Naive thymus-derived CD4-positive, alpha-beta T cell (primary cell): Measurements from ENCODE around the gene ARHGAP12. TPM values are rescaled to one million over a fixed set of nuclear protein-coding genes. Genes with fewer than 3 reads are reported as not detected.

ENCODE experiments used
- ATAC-seq: fragments of 150-1000 bp; cut with Tn5 transposase; 2 replicates; pipeline ENCODE4 v1.10.0; 2021; ENCODE audit warnings: mild to moderate bottlenecking, moderate library complexity
- CTCF ChIA-PET: fragments of 350-600 bp; sonication (Branson Sonifier 250); formaldehyde crosslinking; loops from one replicate; lab custom pipeline; 2021; ENCODE audit warnings: antibody characterized with exemption; lab: Charles Lee
- POLR2A ChIA-PET: fragments of 350-600 bp; sonication (Branson Sonifier 250); formaldehyde crosslinking; loops from one replicate; lab custom pipeline; 2021; ENCODE audit warnings: antibody characterized with exemption, inconsistent platforms; lab: Charles Lee
- DNase-seq, 9 donors: peaks; one replicate each; pipeline versions ENCODE4 v3.0.0 to v3.0.0-alpha.2; 2020 to 2022; ENCODE audit warnings: mixed read lengths in 1 of 9
- H3K27ac ChIP-seq: one replicate; pipeline ENCODE4 v1.7.0; 2013; ENCODE audit warnings: mild to moderate bottlenecking, low read depth, low read length, moderate library complexity
- H3K27me3 ChIP-seq, 2 donors: one replicate each; pipeline ENCODE4 v1.7.0; 2013; ENCODE audit warnings: low read length in 2 of 2, mild to moderate bottlenecking in 2 of 2, moderate library complexity in 2 of 2; ENCODE audit not compliant: control insufficient read depth in 2 of 2, insufficient read depth in 2 of 2
- H3K36me3 ChIP-seq, 3 experiments: 1 replicate in 2 of 3; 2 replicates in 1 of 3; pipeline ENCODE4 v1.7.0; 2013; ENCODE audit warnings: low read length in 3 of 3, mild to moderate bottlenecking in 3 of 3, moderate library complexity in 1 of 3; ENCODE audit not compliant: insufficient read depth in 3 of 3, control insufficient read depth in 2 of 3
- H3K4me1 ChIP-seq, 2 donors: one replicate each; pipeline ENCODE4 v1.7.0; 2013; ENCODE audit warnings: low read length in 2 of 2, mild to moderate bottlenecking in 2 of 2, moderate library complexity in 1 of 2; ENCODE audit not compliant: control insufficient read depth in 2 of 2, insufficient read depth in 2 of 2
- H3K4me3 ChIP-seq: 2 replicates; pipeline ENCODE4 v1.7.0; 2013; ENCODE audit warnings: mild to moderate bottlenecking, low read length
- H3K9me3 ChIP-seq, 3 experiments: 1 replicate in 2 of 3; 2 replicates in 1 of 3; pipeline ENCODE4 v1.7.0; 2013; ENCODE audit warnings: low read length in 3 of 3; ENCODE audit not compliant: control insufficient read depth in 2 of 3
- H3K27ac Mint-ChIP-seq, 9 donors: one replicate each; pipeline ENCODE4 v1.8.0; 2020 to 2022; ENCODE audit warnings: mixed read lengths in 9 of 9, mild to moderate bottlenecking in 8 of 9, moderate library complexity in 5 of 9, inconsistent platforms in 2 of 9
- H3K27me3 Mint-ChIP-seq, 5 donors: one replicate each; pipeline ENCODE4 v1.8.0; 2021 to 2022; ENCODE audit warnings: mixed read lengths in 5 of 5, mild to moderate bottlenecking in 1 of 5
- H3K36me3 Mint-ChIP-seq, 5 donors: one replicate each; pipeline ENCODE4 v1.8.0; 2020 to 2022; ENCODE audit warnings: mixed read lengths in 5 of 5, mild to moderate bottlenecking in 3 of 5, inconsistent platforms in 1 of 5
- H3K4me1 Mint-ChIP-seq, 7 donors: one replicate each; pipeline ENCODE4 v1.8.0; 2020 to 2022; ENCODE audit warnings: mixed read lengths in 7 of 7, mild to moderate bottlenecking in 3 of 7, inconsistent platforms in 1 of 7
- H3K4me3 Mint-ChIP-seq, 10 donors: one replicate each; pipeline ENCODE4 v1.8.0; 2020 to 2022; ENCODE audit warnings: mild to moderate bottlenecking in 10 of 10, mixed read lengths in 10 of 10, moderate library complexity in 6 of 10, inconsistent platforms in 2 of 10
- H3K9me3 Mint-ChIP-seq, 11 donors: one replicate each; pipeline ENCODE4 v1.8.0; 2020 to 2022; ENCODE audit warnings: mixed read lengths in 11 of 11, mild to moderate bottlenecking in 4 of 11, inconsistent platforms in 1 of 11, moderate library complexity in 1 of 11
- intact Hi-C, 2 donors: fragments of 100-400 bp; cut with micrococcal nuclease; formaldehyde crosslinking; loops; one replicate each; pipeline ENCODE4 v1.15.1; 2023
- polyA plus RNA-seq, 2 donors: library from polyadenylated mRNA; unstranded; fragments of 300-500 nt; fragmentation: Illumina TruSeq; gene quantifications; one replicate each; pipeline ENCODE4 v1.2.3, GENCODE V29; 2021
- total RNA-seq, 6 experiments: library from RNA in 5 of 6; stranded (reverse) in 5 of 6; gene quantifications; 1 replicate in 5 of 6; 2 replicates in 1 of 6; pipeline ENCODE4 v1.2.3 and lab custom pipeline; 2021 to 2026

Gene ARHGAP12
- 10 to 100 TPM; 10.6 to 34.6 (median 31.4) TPM for total RNA-seq
- 10 to 100 TPM; 10.5 to 11.9 TPM for polyA plus RNA-seq
- 87.5 reads per million, percentile 82 among the genes with 10 or more reads in this experiment for total RNA-seq (lab: John Stamatoyannopoulos, UW)

GRCh38 chr10:31928549-31929260 is at the start of gene ARHGAP12:
Gene ARHGAP12, minus strand, starts transcription at chr10:31928831. Its CDS starts 19,976 bp downstream, at chr10:31908855.
- Mint-ChIP-seq H3K9me3 (no peaks in the 10 kb centered on the region), H3K4me3 (peak within 1 kb of the TSS; percentile 73 to 95 (median 92)), H3K27me3 (peaks cover 0 to 9% (median 0%) of the 10 kb centered on the region in 5 donors), H3K4me1 (peaks cover 30 to 51% (median 47%) of the 10 kb centered on the region in 7 donors), H3K27ac (peak within 1 kb of the TSS; percentile 66 to 93 (median 86)), H3K36me3 (peaks cover 0 to 2% (median 0%) of the 10 kb centered on the region in 5 donors)
- ATAC-seq = peak; percentile 87
- peak; percentile 76 to 90 (median 85) for DNase-seq
- H3K4me3 ChIP-seq = peak within 1 kb of the TSS; percentile 90
- peaks cover 10% of the 10 kb centered on the region in 2 donors for H3K4me1 ChIP-seq
- H3K27me3 ChIP-seq = no peaks in the 10 kb centered on the region
- CTCF ChIA-PET = no interaction called here
- H3K9me3 ChIP-seq = no peaks in the 10 kb centered on the region
- POLR2A ChIA-PET = interaction anchor here (1.2 to 1.4 kb wide), 3 partner anchors 10 to 449 kb away, joined by 3 to 4 read pairs (median 3); no protein-coding TSS in a partner anchor
- peak within 1 kb of the TSS; percentile 84 for H3K27ac ChIP-seq
- peaks cover 0 to 11% (median 0%) of the 10 kb centered on the region in 3 experiments for H3K36me3 ChIP-seq
- intact Hi-C loops = loop anchor here (1.0 to 10.0 kb wide), 20 partner anchors 20 to 1584 kb away; partner anchors contain the start of genes ZEB1 (in 2 of the 2), KIF5B (in 1 of the 2), MAP3K8 (in 1 of the 2) and MTPAP (in 1 of the 2)

- H3K27ac ChIP-seq = no peak overlapping the region
- H3K4me3 Mint-ChIP-seq = peak overlapping the region in 1 of 10 donors; percentile 41
- H3K9me3 ChIP-seq = no peaks in the 10 kb centered on the region
- DNase-seq (no peak), ATAC-seq (no peak)
- H3K4me1 ChIP-seq = peaks cover 7 to 18% of the 10 kb centered on the region in 2 donors
- no peak overlapping the region for H3K4me3 ChIP-seq
- peaks cover 0 to 6% (median 0%) of the 10 kb centered on the region in 11 donors for H3K9me3 Mint-ChIP-seq
- intact Hi-C loops = no loop called here
- peaks cover 0 to 6% (median 0%) of the 10 kb centered on the region in 5 donors for H3K27me3 Mint-ChIP-seq
- H3K36me3 ChIP-seq = no peaks in the 10 kb centered on the region
- no peaks in the 10 kb centered on the region for H3K27me3 ChIP-seq
- H3K27ac Mint-ChIP-seq = no peak overlapping the region
- CTCF ChIA-PET = no interaction called here
- POLR2A ChIA-PET = no interaction called here
- peaks cover 0 to 5% (median 2%) of the 10 kb centered on the region in 5 donors for H3K36me3 Mint-ChIP-seq
- peaks cover 24 to 34% (median 28%) of the 10 kb centered on the region in 7 donors for H3K4me1 Mint-ChIP-seq
Observed at GRCh38 chr10:31978156-31978483, 49.5 kb upstream of the ARHGAP12 start.

GRCh38 chr10:31977440-31978155 is 49.0 kb upstream of the ARHGAP12 start:
- H3K27me3 Mint-ChIP-seq = peaks cover 0 to 6% (median 0%) of the 10 kb centered on the region in 5 donors
- H3K4me1 Mint-ChIP-seq = peaks cover 24 to 34% (median 28%) of the 10 kb centered on the region in 7 donors
- peaks cover 7 to 18% of the 10 kb centered on the region in 2 donors for H3K4me1 ChIP-seq
- intact Hi-C loops = no loop called here
- ATAC-seq = peak; percentile 90
- H3K9me3 Mint-ChIP-seq = peaks cover 0 to 6% (median 0%) of the 10 kb centered on the region in 11 donors
- H3K27me3 ChIP-seq = no peaks in the 10 kb centered on the region
- ChIA-PET CTCF (no interaction called here), POLR2A (no interaction called here)
- no peaks in the 10 kb centered on the region for H3K36me3 ChIP-seq
- H3K27ac Mint-ChIP-seq = peak overlapping the region in 1 of 9 donors; percentile 7
- H3K9me3 ChIP-seq = no peaks in the 10 kb centered on the region
- H3K4me3 Mint-ChIP-seq = peak overlapping the region in 4 of 10 donors; percentile 1 to 51 (median 25)
- H3K4me3 ChIP-seq = no peak overlapping the region
- DNase-seq = peak in 2 of 9 donors; percentile 9 to 11
- peaks cover 0 to 5% (median 2%) of the 10 kb centered on the region in 5 donors for H3K36me3 Mint-ChIP-seq
- H3K27ac ChIP-seq = no peak overlapping the region

- ChIA-PET POLR2A (interaction anchor here (0.6 to 0.8 kb wide), 2 partner anchors 45 to 54 kb away, joined by 3 read pairs; no protein-coding TSS in a partner anchor), CTCF (no interaction called here)
- no peaks in the 10 kb centered on the region for H3K36me3 ChIP-seq
- Mint-ChIP-seq H3K36me3 (peaks cover 0 to 5% (median 0%) of the 10 kb centered on the region in 5 donors), H3K27me3 (peaks cover 0 to 4% (median 0%) of the 10 kb centered on the region in 5 donors), H3K9me3 (peaks cover 0 to 2% (median 0%) of the 10 kb centered on the region in 11 donors), H3K4me3 (peak overlapping the region in 5 of 10 donors; percentile 3 to 41 (median 20)), H3K4me1 (peaks cover 24 to 34% (median 28%) of the 10 kb centered on the region in 7 donors), H3K27ac (peak overlapping the region in 1 of 9 donors; percentile 52)
- intact Hi-C loops = no loop called here
- H3K4me3 ChIP-seq = no peak overlapping the region
- H3K9me3 ChIP-seq = no peaks in the 10 kb centered on the region
- H3K27ac ChIP-seq = no peak overlapping the region
- no peaks in the 10 kb centered on the region for H3K27me3 ChIP-seq
- peaks cover 7 to 18% of the 10 kb centered on the region in 2 donors for H3K4me1 ChIP-seq
- ATAC-seq = no peak
- peak in 3 of 9 donors; percentile 5 to 25 (median 13) for DNase-seq
Observed at GRCh38 chr10:31975157-31975765, 46.6 kb upstream of the ARHGAP12 start.

- DNase-seq (no peak), ATAC-seq (no peak)
- Mint-ChIP-seq H3K4me3 (peak overlapping the region in 3 of 10 donors; percentile 4 to 22 (median 12)), H3K4me1 (peaks cover 24 to 34% (median 28%) of the 10 kb centered on the region in 7 donors), H3K36me3 (peaks cover 0 to 2% (median 0%) of the 10 kb centered on the region in 5 donors), H3K27me3 (no peaks in the 10 kb centered on the region), H3K27ac (peak overlapping the region in 1 of 9 donors; percentile 21), H3K9me3 (no peaks in the 10 kb centered on the region)
- ChIA-PET POLR2A (no interaction called here), CTCF (no interaction called here)
- no peaks in the 10 kb centered on the region for H3K36me3 ChIP-seq
- intact Hi-C loops = no loop called here
- no peak overlapping the region for H3K4me3 ChIP-seq
- no peaks in the 10 kb centered on the region for H3K27me3 ChIP-seq
- H3K9me3 ChIP-seq = no peaks in the 10 kb centered on the region
- no peak overlapping the region for H3K27ac ChIP-seq
- peaks cover 7 to 18% of the 10 kb centered on the region in 2 donors for H3K4me1 ChIP-seq
Observed at GRCh38 chr10:31974434-31975124, 45.9 kb upstream of the ARHGAP12 start.
